ENCODE measurements around the gene YIF1B.

The YIF1B gene

GRCh38 chr19:38289955-38290354, 25.8 kb downstream of the YIF1B start:
- TF ChIP-seq BACH2 (CRISPR knock-in tag; IDR thresholded peaks at IDR 0.05; ENCODE audit: borderline replicate concordance) (no peak), POU6F1 (CRISPR knock-in tag; IDR thresholded peaks at IDR 0.05; ENCODE audit: borderline replicate concordance, low read depth) (no peak), CSDC2 (CRISPR knock-in tag; IDR thresholded peaks at IDR 0.05) (no peak), ESRRG (CRISPR knock-in tag; IDR thresholded peaks at IDR 0.05) (no peak), TCF4 (CRISPR knock-in tag; IDR thresholded peaks at IDR 0.05; ENCODE audit: borderline replicate concordance) (no peak), PATZ1 (CRISPR knock-in tag; IDR thresholded peaks at IDR 0.05; ENCODE audit: borderline replicate concordance) (no peak), RARB (CRISPR knock-in tag; IDR thresholded peaks at IDR 0.05) (no peak), TSHZ2 (CRISPR knock-in tag; IDR thresholded peaks at IDR 0.05) (no peak), PPARA (CRISPR knock-in tag; IDR thresholded peaks at IDR 0.05; ENCODE audit: borderline replicate concordance) (no peak), ZNF565 (CRISPR knock-in tag; conservative IDR thresholded peaks at IDR 0.05; ENCODE audit: low read depth) (no peak), ZFP30 (CRISPR knock-in tag; IDR thresholded peaks at IDR 0.05) (no peak), SNAI2 (CRISPR knock-in tag; IDR thresholded peaks at IDR 0.05) (no peak)

GRCh38 chr19:38288123-38288855, 27.5 kb downstream of the YIF1B start:
- no peak for ATAC-seq
- TF ChIP-seq CSRNP3 (CRISPR knock-in tag; IDR thresholded peaks at IDR 0.05) (no peak), RARB (CRISPR knock-in tag; IDR thresholded peaks at IDR 0.05) (no peak), OSR1 (CRISPR knock-in tag; IDR thresholded peaks at IDR 0.05) (no peak), BACH2 (CRISPR knock-in tag; IDR thresholded peaks at IDR 0.05; ENCODE audit: borderline replicate concordance) (no peak), ZC3H10 (CRISPR knock-in tag; IDR thresholded peaks at IDR 0.05) (no peak), ZNF565 (CRISPR knock-in tag; conservative IDR thresholded peaks at IDR 0.05; ENCODE audit: low read depth) (no peak), TSHZ2 (CRISPR knock-in tag; IDR thresholded peaks at IDR 0.05) (no peak), POU6F1 (CRISPR knock-in tag; IDR thresholded peaks at IDR 0.05; ENCODE audit: borderline replicate concordance, low read depth) (no peak), ISL1 (CRISPR knock-in tag; IDR thresholded peaks at IDR 0.05) (no peak), ARNTL (CRISPR knock-in tag; IDR thresholded peaks at IDR 0.05; ENCODE audit: borderline replicate concordance, low read depth) (no peak), ZFP30 (CRISPR knock-in tag; IDR thresholded peaks at IDR 0.05) (no peak), ZFP3 (CRISPR knock-in tag; IDR thresholded peaks at IDR 0.05) (no peak), ZNF70 (CRISPR knock-in tag; IDR thresholded peaks at IDR 0.05) (no peak), SNAI2 (CRISPR knock-in tag; IDR thresholded peaks at IDR 0.05) (no peak)

More at GRCh38 chr19:38289955-38290354, 25.8 kb downstream of the YIF1B start:
- no peak for ATAC-seq
